Keratinocyte (primary cell): Measurements from ENCODE around the gene CREB3L2. TPM values are rescaled to one million over a fixed set of nuclear protein-coding genes. Genes with fewer than 3 reads are reported as not detected.

Source experiments
- DNase-seq: peaks from one replicate; pipeline ENCODE4 v3.0.0-alpha.2; 2011; ENCODE audit warnings: low read depth, missing footprints, low spot score
- FAIRE-seq: peaks from 2 replicates; lab custom pipeline; 2011; peaks lifted over from hg19 to GRCh38; lab: Jason Lieb, UNC
- H2AFZ ChIP-seq: 2 replicates; pipeline ENCODE4 v1.6.0; 2012; ENCODE audit warnings: low read length, control low read depth, inconsistent platforms; ENCODE audit not compliant: control insufficient read depth
- H3K27ac ChIP-seq: 2 replicates; pipeline ENCODE4 v1.5.1; 2011; ENCODE audit warnings: low read length; ENCODE audit not compliant: control insufficient read depth, insufficient read depth
- H3K27me3 ChIP-seq: 3 replicates; pipeline ENCODE4 v1.6.0; 2011; ENCODE audit warnings: low read length; ENCODE audit not compliant: control insufficient read depth, insufficient read depth; ENCODE audit errors: extremely low read depth
- H3K36me3 ChIP-seq, 2 experiments: 2 replicates in 1 of 2; 3 replicates in 1 of 2; pipeline ENCODE4 v1.5.1; 2011; ENCODE audit warnings: low read length in 2 of 2, mild to moderate bottlenecking in 1 of 2; ENCODE audit not compliant: control insufficient read depth in 2 of 2, insufficient read depth in 2 of 2; ENCODE audit errors: extremely low read depth in 1 of 2
- H3K4me1 ChIP-seq: 3 replicates; pipeline ENCODE4 v1.5.1; 2011; ENCODE audit warnings: low read length; ENCODE audit not compliant: control insufficient read depth, insufficient read depth; ENCODE audit errors: extremely low read depth
- H3K4me2 ChIP-seq: 3 replicates; pipeline ENCODE4 v1.6.0; 2011; ENCODE audit warnings: low read depth, low read length; ENCODE audit not compliant: control insufficient read depth, insufficient read depth; ENCODE audit errors: extremely low read depth
- H3K4me3 ChIP-seq, 3 experiments: fragments of 200-600 bp in 1 of 3; sonication (generic) in 1 of 3; 2 replicates in 2 of 3; 3 replicates in 1 of 3; pipeline ENCODE4 v1.5.1; 2011 to 2016; ENCODE audit warnings: low read length in 3 of 3, mild to moderate bottlenecking in 3 of 3, control low read depth in 2 of 3, inconsistent platforms in 1 of 3, low read depth in 1 of 3, mixed read lengths in 1 of 3, mixed run types in 1 of 3, moderate library complexity in 1 of 3; ENCODE audit not compliant: control insufficient read depth in 2 of 3, insufficient read depth in 2 of 3; ENCODE audit errors: extremely low read depth in 1 of 3
- H3K79me2 ChIP-seq: 2 replicates; pipeline ENCODE4 v1.6.0; 2012; ENCODE audit warnings: low read length; ENCODE audit not compliant: control insufficient read depth, insufficient read depth
- H3K9ac ChIP-seq: 3 replicates; pipeline ENCODE4 v1.6.0; 2011; ENCODE audit warnings: low read length; ENCODE audit not compliant: control insufficient read depth, insufficient read depth; ENCODE audit errors: extremely low read depth
- H3K9me1 ChIP-seq: 3 replicates; pipeline ENCODE4 v1.6.0; 2011; ENCODE audit warnings: low read length; ENCODE audit not compliant: control insufficient read depth, insufficient read depth; ENCODE audit errors: extremely low read depth
- H3K9me3 ChIP-seq: 2 replicates; pipeline ENCODE4 v1.5.1; 2012; ENCODE audit warnings: low read depth, low read length; ENCODE audit not compliant: control insufficient read depth
- H4K20me1 ChIP-seq: 3 replicates; pipeline ENCODE4 v1.6.0; 2011; ENCODE audit warnings: low read length; ENCODE audit not compliant: control insufficient read depth, insufficient read depth; ENCODE audit errors: extremely low read depth
- CTCF ChIP-seq, 3 experiments: IDR thresholded peaks in 1 of 3; conservative IDR thresholded peaks in 1 of 3; optimal IDR thresholded peaks in 1 of 3; 2 replicates in 2 of 3; 3 replicates in 1 of 3; pipeline versions ENCODE3 to v1.5.1; 2011; ENCODE audit warnings: low read length in 3 of 3, mild to moderate bottlenecking in 3 of 3, moderate library complexity in 2 of 3, control low read depth in 1 of 3, inconsistent platforms in 1 of 3; ENCODE audit not compliant: insufficient read depth in 2 of 3; ENCODE audit errors: extremely low read depth in 1 of 3
- EZH2 ChIP-seq: IDR thresholded peaks from one replicate; pipeline ENCODE4 v1.6.1; 2012; ENCODE audit warnings: inconsistent platforms, mild to moderate bottlenecking, low read length, moderate library complexity
- dilution Hi-C: fragments of 300-500 bp; cut with MboI; formaldehyde crosslinking; loops from one replicate; pipeline ENCODE4 v1.7.0; 2020; ENCODE audit warnings: low sequenced_read_pairs; ENCODE audit not compliant: extremely low pct_ligation_motif_present
- polyA plus RNA-seq, 5 experiments: library from polyadenylated mRNA; depleted of rRNA in 3 of 5; stranded (reverse) in 3 of 5; stranded (forward) in 1 of 5; unstranded in 1 of 5; fragments of >200 nt; gene quantifications; 1 replicate in 1 of 5; 2 replicates in 3 of 5; 3 replicates in 1 of 5; pipeline versions ENCODE4 v1.2.1 to v1.2.3, GENCODE V29; 2011 to 2012; ENCODE audit warnings: missing spikeins in 2 of 5, low read depth in 1 of 5, low replicate concordance in 1 of 5

The CREB3L2 gene
- polyA plus RNA-seq, 1 donor (not counting 4 experiments of a cell fraction or from before 2014, with no cell fraction given): 12.8 TPM

GRCh38 chr7:137875746-137876145 is 126.1 kb downstream of the CREB3L2 start:
- H3K79me2 ChIP-seq: no peaks in the 10 kb centered on the region
- H3K4me3 ChIP-seq: no peak overlapping the region
- H3K27me3 ChIP-seq: no peaks in the 10 kb centered on the region
- no peak overlapping the region for H3K27ac ChIP-seq
- TF ChIP-seq EZH2 (no peak), CTCF (optimal IDR thresholded peaks at IDR 0.05 in 1 of 3, IDR thresholded peaks at IDR 0.05 in 1 of 3, conservative IDR thresholded peaks at IDR 0.05 in 1 of 3; ENCODE audit: extremely low read depth in 1 of 3, insufficient read depth in 2 of 3, low read length in 3 of 3) (no peak)
- peaks cover 18% of the 10 kb centered on the region for H3K4me1 ChIP-seq
- DNase-seq: no peak
- no peaks in the 10 kb centered on the region for H3K9me1 ChIP-seq
- no peak overlapping the region for H2AFZ ChIP-seq
- H3K4me2 ChIP-seq: no peak overlapping the region
- FAIRE-seq: no peak
- H4K20me1 ChIP-seq: no peaks in the 10 kb centered on the region
- no peaks in the 10 kb centered on the region for H3K9me3 ChIP-seq
- peaks cover 0 to 7% of the 10 kb centered on the region in 2 experiments for H3K36me3 ChIP-seq
- H3K9ac ChIP-seq: no peak overlapping the region
- dilution Hi-C loops: no loop called here

- H3K9me1 ChIP-seq: no peaks in the 10 kb centered on the region
- peaks cover 2% of the 10 kb centered on the region for H3K4me1 ChIP-seq
- H3K9ac ChIP-seq: no peak overlapping the region
- dilution Hi-C loops: no loop called here
- no peak overlapping the region for H3K27ac ChIP-seq
- no peaks in the 10 kb centered on the region for H3K79me2 ChIP-seq
- no peaks in the 10 kb centered on the region for H4K20me1 ChIP-seq
- no peak overlapping the region for H3K4me2 ChIP-seq
- no peak for FAIRE-seq
- no peak for DNase-seq
- no peak for TF ChIP-seq CTCF (optimal IDR thresholded peaks at IDR 0.05 in 1 of 3, IDR thresholded peaks at IDR 0.05 in 1 of 3, conservative IDR thresholded peaks at IDR 0.05 in 1 of 3; ENCODE audit: extremely low read depth in 1 of 3, insufficient read depth in 2 of 3, low read length in 3 of 3)
- TF ChIP-seq EZH2: no peak
- no peaks in the 10 kb centered on the region for H3K9me3 ChIP-seq
- H3K4me3 ChIP-seq: no peak overlapping the region
- peaks cover 0 to 7% of the 10 kb centered on the region in 2 experiments for H3K36me3 ChIP-seq
- no peak overlapping the region for H2AFZ ChIP-seq
- no peaks in the 10 kb centered on the region for H3K27me3 ChIP-seq
These were observed 127.7 kb downstream of the CREB3L2 start for GRCh38 chr7:137873979-137874777.
